LNCAP (cell line): ENCODE results near the gene ATRIP.

Experiments
- CTCF ChIP-seq: fragments of 450-650 bp; IDR thresholded peaks from 2 replicates; pipeline ENCODE4 v1.5.1; 2017; ENCODE audit warnings: mild to moderate bottlenecking

ATRIP gene

GRCh38 chr3:48407542-48408099 lies 38.9 kb upstream of the ATRIP start:
- no peak for TF ChIP-seq CTCF

- TF ChIP-seq CTCF: no peak
Measured at GRCh38 chr3:48408823-48409281, 37.7 kb upstream of the ATRIP start.

GRCh38 chr3:48409291-48410201 lies 37.0 kb upstream of the ATRIP start:
- TF ChIP-seq CTCF: no peak

GRCh38 chr3:48410205-48411040 lies 36.1 kb upstream of the ATRIP start:
- TF ChIP-seq CTCF: no peak

GRCh38 chr3:48411041-48411588 lies 35.4 kb upstream of the ATRIP start:
- TF ChIP-seq CTCF: no peak

- no peak for TF ChIP-seq CTCF
Measured at GRCh38 chr3:48411606-48412374, 34.7 kb upstream of the ATRIP start.
